ENCODE data around the gene RNF130.

The RNF130 gene

GRCh38 chr5:179955630-179956029 lies 115.9 kb downstream of the RNF130 start:
- in situ Hi-C loops (cut with MboI; ENCODE audit: low pct_unique_long_range_greater_than_20kb, low sequenced_read_pairs) = no loop called here

GRCh38 chr5:179955062-179955461 lies 116.5 kb downstream of the RNF130 start:
- in situ Hi-C loops (cut with MboI; ENCODE audit: low pct_unique_long_range_greater_than_20kb, low sequenced_read_pairs) = no loop called here
- DNase-seq = no peak

More at GRCh38 chr5:179955630-179956029, 115.9 kb downstream of the RNF130 start:
- DNase-seq = no peak

- in situ Hi-C loops (cut with MboI; ENCODE audit: low pct_unique_long_range_greater_than_20kb, low sequenced_read_pairs) = no loop called here
Observed at GRCh38 chr5:179954434-179954833, 117.1 kb downstream of the RNF130 start.

GRCh38 chr5:179953987-179954386 lies 117.6 kb downstream of the RNF130 start:
- in situ Hi-C loops (cut with MboI; ENCODE audit: low pct_unique_long_range_greater_than_20kb, low sequenced_read_pairs) = no loop called here
- DNase-seq = no peak

More at GRCh38 chr5:179954434-179954833, 117.1 kb downstream of the RNF130 start:
- no peak for DNase-seq

GRCh38 chr5:179936976-179937681 lies 134.4 kb downstream of the RNF130 start:
- DNase-seq = no peak
- in situ Hi-C loops (cut with MboI; ENCODE audit: low pct_unique_long_range_greater_than_20kb, low sequenced_read_pairs) = no loop called here

GRCh38 chr5:179930788-179931473 lies 140.6 kb downstream of the RNF130 start:
- in situ Hi-C loops (cut with MboI; ENCODE audit: low pct_unique_long_range_greater_than_20kb, low sequenced_read_pairs) = no loop called here

GRCh38 chr5:179927824-179928223 lies 143.7 kb downstream of the RNF130 start:
- in situ Hi-C loops (cut with MboI; ENCODE audit: low pct_unique_long_range_greater_than_20kb, low sequenced_read_pairs) = no loop called here
- no peak for DNase-seq

More at GRCh38 chr5:179930788-179931473, 140.6 kb downstream of the RNF130 start:
- DNase-seq = no peak

- DNase-seq = no peak
- in situ Hi-C loops (cut with MboI; ENCODE audit: low pct_unique_long_range_greater_than_20kb, low sequenced_read_pairs) = no loop called here
Observed at GRCh38 chr5:179926657-179927056, 144.9 kb downstream of the RNF130 start.

GRCh38 chr5:179923436-179923835 lies 148.1 kb downstream of the RNF130 start:
- in situ Hi-C loops (cut with MboI; ENCODE audit: low pct_unique_long_range_greater_than_20kb, low sequenced_read_pairs) = no loop called here
- peak; percentile 95 for DNase-seq

- no peak for DNase-seq
- in situ Hi-C loops (cut with MboI; ENCODE audit: low pct_unique_long_range_greater_than_20kb, low sequenced_read_pairs) = no loop called here
Observed at GRCh38 chr5:179920175-179920574, 151.4 kb downstream of the RNF130 start.

- no peak for DNase-seq
- in situ Hi-C loops (cut with MboI; ENCODE audit: low pct_unique_long_range_greater_than_20kb, low sequenced_read_pairs) = no loop called here
Observed at GRCh38 chr5:179919487-179920060, 152.0 kb downstream of the RNF130 start.

- in situ Hi-C loops (cut with MboI; ENCODE audit: low pct_unique_long_range_greater_than_20kb, low sequenced_read_pairs) = no loop called here
- no peak for DNase-seq
Observed at GRCh38 chr5:179918742-179919486, 152.6 kb downstream of the RNF130 start.

GRCh38 chr5:179916523-179916922 lies 155.0 kb downstream of the RNF130 start:
- in situ Hi-C loops (cut with MboI; ENCODE audit: low pct_unique_long_range_greater_than_20kb, low sequenced_read_pairs) = no loop called here
- DNase-seq = no peak

GRCh38 chr5:179915406-179915935 lies 156.1 kb downstream of the RNF130 start:
- no peak for DNase-seq
- in situ Hi-C loops (cut with MboI; ENCODE audit: low pct_unique_long_range_greater_than_20kb, low sequenced_read_pairs) = no loop called here

GRCh38 chr5:179914032-179914755 lies 157.4 kb downstream of the RNF130 start:
- in situ Hi-C loops (cut with MboI; ENCODE audit: low pct_unique_long_range_greater_than_20kb, low sequenced_read_pairs) = no loop called here
- DNase-seq = peak; percentile 61

GRCh38 chr5:179913461-179913860 lies 158.1 kb downstream of the RNF130 start:
- in situ Hi-C loops (cut with MboI; ENCODE audit: low pct_unique_long_range_greater_than_20kb, low sequenced_read_pairs) = no loop called here
- DNase-seq = no peak

GRCh38 chr5:179912951-179913350 lies 158.6 kb downstream of the RNF130 start:
- DNase-seq = no peak

GRCh38 chr5:179912386-179912785 lies 159.2 kb downstream of the RNF130 start:
- in situ Hi-C loops (cut with MboI; ENCODE audit: low pct_unique_long_range_greater_than_20kb, low sequenced_read_pairs) = no loop called here
- DNase-seq = no peak

More at GRCh38 chr5:179912951-179913350, 158.6 kb downstream of the RNF130 start:
- in situ Hi-C loops (cut with MboI; ENCODE audit: low pct_unique_long_range_greater_than_20kb, low sequenced_read_pairs) = no loop called here

GRCh38 chr5:179909224-179909623 lies 162.3 kb downstream of the RNF130 start:
- no peak for DNase-seq
- in situ Hi-C loops (cut with MboI; ENCODE audit: low pct_unique_long_range_greater_than_20kb, low sequenced_read_pairs) = no loop called here
